ENCODE measurements around the gene NIPAL3.
"Not testable (repeated sequence)": the region's sequence is repeated elsewhere in the genome, so short reads cannot be mapped to it uniquely, and the experiment has no call there.

The NIPAL3 gene

DNA sequence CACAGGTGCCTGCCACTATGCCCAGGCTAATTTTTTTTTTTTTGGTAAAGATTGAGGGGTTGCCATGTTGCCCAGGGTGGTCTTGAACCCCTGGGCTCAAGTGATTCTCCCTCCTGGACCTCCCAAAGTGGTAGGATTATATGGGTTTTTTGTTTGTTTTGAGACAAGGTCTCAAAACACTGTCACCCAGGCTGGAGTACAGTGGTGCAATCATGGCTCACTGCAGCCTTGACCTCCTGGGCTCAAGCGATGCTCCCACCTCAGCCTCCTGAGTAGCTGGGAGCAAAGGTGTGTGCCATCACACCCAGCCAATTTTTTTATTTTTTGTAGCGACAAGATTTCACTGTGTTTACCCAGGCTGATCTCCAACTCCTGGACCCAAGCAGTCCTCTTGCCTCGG is 78.2 kb downstream of the NIPAL3 start:
- DNase-seq: no peak

DNA sequence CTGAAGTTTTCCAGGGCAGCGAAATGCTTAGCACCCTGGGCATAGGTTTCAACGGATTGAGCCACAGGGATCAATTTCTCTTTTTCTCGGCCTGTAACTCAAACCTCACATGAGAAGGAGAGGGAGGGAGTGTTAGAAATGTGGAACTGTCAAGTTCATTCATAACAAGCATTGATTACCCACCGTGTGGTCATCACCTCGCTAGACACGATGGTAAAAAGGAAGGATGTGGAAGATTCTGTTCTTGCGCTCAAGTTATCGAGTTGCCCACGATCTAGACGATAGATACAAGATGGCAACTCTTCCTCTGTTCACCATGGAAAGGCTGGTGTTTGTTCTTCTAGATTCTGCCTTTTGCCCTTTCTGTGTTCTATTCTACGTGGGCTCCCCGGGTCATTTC is 83.0 kb downstream of the NIPAL3 start:
- no peak for DNase-seq

DNA sequence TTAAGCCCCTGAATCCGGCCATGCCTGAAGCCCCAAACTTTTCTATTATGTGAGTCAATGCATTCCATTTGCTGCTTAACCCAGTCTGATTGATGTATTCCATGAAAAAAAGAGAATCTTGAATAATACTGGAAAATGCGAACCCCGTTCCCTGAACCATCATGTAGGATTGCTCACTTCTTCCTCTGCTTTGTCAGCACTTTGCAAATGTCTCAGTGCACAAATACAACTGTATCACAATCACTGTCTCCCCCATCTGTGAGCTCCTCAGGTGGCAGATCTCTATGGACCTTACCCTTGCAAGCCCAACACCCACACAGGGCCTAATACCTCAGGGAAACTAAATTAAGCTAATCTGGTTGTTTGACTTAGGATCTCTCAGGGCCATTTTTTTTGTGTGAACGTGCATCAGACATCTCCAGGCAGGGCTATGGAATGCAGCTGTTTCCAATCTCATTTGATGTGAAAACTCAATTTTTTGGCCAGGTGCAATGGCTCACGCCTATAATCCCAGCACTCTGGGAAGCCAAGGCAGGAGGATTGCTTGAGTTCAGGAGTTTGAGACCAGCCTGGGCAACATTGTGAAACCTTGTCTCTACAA is 84.9 kb downstream of the NIPAL3 start:
- no peak for DNase-seq

DNA sequence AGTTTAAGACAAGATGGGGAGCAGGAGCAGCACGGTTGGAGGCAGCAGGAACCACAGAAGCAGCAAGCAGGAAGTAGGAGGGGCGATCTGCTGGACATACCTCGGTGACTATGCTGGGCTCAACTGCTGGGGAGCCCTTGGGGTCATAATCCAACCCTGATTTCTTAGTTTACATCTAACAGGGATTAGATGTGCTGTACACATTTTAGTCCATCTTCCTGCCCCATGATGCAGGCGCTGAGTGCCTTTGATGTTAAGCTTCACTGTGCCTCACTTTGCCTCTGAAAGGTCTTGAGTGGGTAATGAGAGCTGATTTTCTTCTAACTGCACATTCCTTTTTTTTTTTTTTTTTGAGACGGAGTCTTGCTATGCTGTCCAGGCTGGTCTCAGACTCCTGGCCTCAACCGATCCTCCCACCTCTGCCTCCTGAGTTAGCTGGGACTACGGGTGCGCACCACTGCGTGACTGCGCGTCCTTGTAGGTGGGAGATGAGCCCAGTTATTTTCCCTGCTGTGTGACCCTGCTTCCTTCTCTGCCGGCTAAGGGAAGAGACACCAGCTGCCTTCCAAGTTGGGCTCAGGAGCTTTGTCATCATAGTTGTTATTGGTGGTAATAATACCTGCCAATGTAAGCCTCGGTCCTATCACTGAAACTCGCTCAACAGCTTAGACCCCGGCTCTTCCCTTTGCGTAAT is 85.9 kb downstream of the NIPAL3 start:
- no peak for DNase-seq

DNA sequence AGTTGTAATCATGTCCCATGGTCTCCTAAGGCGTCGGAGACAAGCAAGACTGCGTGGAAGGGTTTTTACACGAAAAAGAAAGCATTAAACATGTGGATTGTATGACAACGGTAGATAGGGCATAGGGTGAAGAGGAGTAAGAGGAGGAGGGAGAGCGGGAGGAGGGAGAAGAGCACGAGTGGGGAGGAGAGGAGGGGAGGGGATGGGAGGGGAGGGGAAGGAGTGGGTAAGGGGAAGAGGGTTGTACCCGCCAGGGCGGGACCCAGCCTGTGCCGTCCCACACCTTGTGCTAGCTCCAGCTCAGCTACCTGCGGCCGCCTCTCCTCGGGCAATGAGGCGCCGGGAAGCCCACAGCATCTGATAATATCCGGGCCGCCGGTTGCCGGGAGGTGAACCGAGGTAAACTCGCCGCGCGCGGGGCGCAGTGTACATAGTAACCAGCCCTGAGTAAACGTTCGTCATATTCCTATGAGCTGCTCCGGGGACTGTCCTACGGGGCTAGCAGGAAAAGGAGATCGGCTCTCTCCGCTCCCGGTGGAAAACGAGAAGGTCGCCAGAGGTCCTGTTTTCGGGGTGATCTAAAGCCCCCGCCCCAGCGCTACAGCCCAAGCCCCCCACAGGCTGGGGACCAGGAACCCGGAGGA is 86.6 kb downstream of the NIPAL3 start:
- peak; percentile 63 for DNase-seq

DNA sequence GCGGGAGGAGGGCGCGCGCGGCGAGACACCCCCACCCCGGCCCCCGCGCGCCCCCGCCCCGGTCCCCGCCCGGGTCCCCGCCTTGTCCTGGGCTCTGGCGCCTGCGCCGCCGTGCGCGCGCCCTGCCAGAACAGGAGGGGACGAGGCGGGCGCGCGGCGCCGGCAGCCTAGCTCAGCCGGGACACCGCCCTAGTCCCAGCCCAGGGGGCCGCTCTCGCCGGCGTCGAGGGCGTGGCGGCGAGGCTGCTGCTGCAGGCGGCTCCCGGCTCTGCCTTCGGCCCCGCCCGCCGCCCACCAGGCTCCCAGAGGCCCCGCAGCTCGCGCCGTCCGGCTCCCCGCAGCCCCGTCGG is 87.1 kb downstream of the NIPAL3 start, which contains the start of gene RCAN3:
Gene RCAN3 (plus strand): TSS at position 128 of the 350 bp plus-strand sequence. CDS start 11,537 bp downstream, outside the sequence.
- peak; percentile 85 for DNase-seq

DNA sequence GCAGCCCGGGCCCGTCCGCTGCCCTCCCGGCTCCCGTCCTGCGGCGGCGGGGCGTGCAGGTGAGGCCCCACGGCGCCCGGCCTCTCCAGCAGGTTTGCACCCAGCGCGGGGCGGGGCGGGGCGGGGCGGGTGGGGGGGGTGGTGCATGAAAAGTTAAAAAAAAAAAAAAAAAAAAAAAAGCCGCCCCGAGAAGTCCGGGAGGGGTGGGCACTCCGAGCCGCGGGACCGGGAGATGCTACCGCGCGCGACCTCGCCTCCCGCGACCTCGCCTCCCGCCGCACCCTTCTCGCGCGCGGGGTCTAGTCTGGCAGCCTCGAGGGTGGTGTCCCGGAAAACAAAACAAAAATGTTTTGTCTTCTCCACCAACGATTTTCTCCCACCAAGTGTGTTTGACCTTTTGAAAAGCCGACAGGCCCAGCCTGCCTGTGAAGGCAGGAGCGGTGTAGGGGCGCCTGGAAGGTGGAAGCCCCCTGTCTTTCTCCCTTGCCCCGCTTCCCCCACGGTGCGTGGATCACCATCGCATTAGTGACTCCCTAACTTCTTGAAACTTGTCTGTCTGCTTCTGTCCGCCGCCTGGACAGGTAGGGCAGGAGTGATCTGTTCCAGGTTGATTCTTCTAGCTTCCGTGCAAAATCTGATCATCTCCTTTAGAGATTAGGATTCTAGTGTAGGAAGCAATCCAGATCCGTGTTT is 87.6 kb downstream of the NIPAL3 start:
- no peak for DNase-seq

DNA sequence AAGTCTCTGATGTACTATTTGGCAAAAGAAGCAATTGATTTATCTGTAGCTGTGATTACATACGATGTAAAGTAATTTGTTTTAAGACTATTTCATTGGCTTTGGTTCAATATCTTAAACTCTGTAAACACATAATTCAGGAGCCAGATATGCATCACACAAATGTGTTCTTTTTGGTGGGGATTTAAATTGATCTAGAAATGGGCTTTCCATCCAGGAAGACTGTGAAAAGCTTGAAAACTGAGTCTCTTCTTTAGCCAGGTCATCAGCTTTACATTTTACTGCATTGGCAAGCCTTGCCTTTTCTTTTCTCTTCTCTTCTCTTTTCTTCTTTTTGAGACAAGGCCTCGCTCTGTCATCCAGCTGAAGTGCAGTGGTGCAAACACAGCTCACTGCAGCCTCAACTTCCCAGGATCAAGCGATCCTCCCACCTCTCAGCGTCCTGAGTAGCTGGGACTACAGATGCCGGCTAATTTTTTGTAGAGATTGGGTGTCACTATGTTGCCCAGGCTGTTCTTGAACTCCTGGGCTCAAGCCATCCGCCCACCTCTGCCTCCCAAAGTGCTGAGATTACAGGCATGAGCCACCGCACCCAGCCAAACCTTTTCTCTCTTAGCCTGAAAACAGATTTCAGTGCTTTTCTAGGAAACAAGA is 88.4 kb downstream of the NIPAL3 start:
- no peak for DNase-seq

DNA sequence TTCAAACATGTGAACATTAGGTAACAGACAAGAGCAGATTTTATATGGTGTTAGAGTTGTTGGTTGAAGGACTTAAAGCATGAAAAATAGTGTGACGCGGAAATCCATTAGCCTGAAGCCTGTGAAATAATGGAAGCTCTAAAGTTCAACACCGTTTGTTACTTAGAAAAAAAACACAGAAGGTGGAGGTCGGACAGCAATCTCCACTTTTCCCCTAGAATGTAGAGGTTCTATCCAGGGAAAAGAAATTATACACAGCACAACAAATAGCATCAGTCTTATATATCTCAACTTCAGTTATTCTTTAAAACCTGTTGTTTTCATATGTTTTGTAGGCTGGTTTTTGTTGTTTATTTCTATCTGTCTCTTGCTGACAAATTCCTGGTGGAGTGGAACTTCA is 89.0 kb downstream of the NIPAL3 start:
- no peak for DNase-seq

DNA sequence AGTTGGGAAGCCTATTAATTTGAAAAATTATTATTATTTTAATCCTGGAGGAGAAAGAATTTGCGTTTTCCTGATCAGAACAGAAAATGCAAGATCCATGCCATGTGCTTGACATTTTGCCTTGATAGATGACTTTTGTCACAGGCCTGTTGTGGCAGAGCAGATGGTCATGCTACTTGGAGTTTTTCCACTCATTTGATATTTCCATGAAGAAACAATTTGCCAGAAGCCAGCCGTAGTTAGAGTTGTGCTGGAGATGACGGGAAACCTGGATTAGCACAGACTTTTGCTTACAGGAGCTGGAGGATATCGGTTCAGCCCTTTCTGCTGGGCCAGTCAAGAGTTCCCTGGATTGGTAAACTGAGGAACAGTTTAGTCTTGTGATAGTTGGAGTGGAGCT is 90.2 kb downstream of the NIPAL3 start:
- no peak for DNase-seq

DNA sequence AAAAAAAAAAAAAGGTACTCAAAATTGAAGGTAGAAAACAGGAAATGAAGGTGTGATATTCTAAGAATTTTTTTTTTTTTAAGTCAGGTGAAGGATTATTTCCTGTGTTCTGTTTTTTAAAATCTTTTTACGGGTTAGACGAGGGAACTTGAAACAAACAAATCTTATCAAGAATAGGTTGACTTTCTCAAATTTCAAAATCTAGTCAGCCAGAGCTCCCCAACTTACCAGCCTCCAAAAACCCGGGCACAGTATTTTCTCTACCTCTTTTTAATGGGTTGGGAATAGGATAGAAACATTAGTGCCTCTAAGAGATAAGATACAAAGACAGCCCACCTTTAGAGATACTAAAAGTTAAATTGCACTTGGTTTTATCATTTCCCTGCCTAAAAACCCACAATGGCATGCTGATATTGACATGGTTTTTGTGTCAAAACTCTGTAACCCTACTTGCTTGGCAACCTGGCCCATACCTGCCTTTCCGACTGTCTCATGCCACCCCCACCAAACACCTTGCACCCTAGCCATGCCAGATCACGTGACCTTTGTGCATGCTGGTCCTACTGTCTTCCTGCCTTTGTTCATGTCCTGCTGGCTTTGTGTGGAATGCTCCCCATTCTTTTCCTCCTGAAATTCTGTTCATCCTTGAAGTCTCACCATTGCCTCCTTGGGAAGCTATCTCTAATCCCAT is 91.2 kb downstream of the NIPAL3 start:
- no peak for DNase-seq

DNA sequence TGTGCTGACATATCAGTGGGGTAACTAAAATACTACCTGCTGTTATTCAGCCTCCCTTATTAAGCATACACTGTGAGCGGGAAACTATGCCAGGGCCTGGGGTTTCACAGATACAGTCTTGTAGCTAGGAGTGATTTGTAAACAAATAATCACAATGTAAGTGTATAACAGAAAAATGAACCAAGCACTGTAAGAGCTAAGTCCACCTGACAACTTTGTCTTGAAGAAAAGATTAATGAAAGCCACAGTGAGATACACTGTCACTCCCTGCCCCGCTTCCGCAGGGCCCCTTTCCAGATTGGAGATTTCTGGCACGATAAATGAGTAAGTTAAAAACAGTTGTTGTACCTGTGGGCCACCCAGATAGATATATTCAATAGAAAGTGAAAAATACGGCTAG is 91.8 kb downstream of the NIPAL3 start:
- DNase-seq: no peak

DNA sequence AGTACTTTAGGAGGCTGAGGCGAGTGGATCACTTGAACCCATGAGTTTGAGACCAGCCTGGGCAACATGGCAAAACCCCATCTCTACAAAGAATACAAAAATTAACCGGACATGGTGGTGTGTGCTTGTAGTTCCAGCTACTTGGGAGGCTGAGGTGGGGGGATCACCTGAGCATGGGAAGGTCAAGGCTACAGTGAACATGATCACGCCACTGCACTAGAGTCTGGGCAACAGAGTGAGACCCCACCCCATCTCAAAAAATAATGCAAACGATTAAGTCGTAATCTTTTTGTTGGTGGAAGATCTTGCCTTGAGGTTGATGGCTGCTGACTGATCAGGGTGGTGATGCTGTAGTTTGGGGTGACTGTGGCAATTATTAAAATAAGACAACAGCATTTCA is 93.3 kb downstream of the NIPAL3 start:
- DNase-seq: no peak

DNA sequence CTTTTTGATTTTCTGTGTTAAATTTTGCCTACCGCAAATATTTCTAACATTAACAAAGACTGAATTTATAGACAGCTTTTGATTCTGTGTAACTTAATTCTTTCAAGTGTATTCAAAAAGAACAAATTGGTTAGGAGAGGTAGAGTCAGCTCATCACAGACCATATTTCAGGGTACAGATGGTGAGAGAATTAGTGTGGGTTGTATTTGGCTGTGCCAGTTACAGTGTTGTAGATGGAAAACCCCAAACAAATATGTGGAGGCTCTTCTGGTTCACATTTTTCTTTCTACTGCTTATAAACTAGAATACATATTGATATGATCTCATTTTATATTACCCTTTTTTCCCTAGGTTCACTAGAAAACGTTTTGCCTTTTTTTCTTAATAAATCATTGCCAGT is 98.1 kb downstream of the NIPAL3 start:
- DNase-seq: no peak

DNA sequence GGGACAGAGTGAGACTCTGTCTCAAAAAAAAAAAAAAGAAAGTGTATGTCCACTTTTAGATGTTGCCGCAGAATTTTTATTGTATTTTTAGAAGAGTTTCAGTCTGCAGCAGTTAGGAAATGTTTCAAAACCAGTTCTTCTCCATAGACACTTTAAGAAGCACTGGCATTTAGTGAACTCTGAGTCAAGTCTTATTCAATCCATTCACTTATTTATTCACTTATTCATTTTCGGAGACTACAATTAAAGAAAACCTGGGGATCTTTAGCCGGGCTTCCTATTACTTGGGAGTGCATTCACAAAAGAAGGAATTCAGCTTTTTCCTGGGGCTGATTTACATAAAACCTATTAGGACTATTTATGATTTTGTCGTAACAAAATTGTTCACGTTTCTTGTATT is 99.3 kb downstream of the NIPAL3 start:
- no peak for DNase-seq

DNA sequence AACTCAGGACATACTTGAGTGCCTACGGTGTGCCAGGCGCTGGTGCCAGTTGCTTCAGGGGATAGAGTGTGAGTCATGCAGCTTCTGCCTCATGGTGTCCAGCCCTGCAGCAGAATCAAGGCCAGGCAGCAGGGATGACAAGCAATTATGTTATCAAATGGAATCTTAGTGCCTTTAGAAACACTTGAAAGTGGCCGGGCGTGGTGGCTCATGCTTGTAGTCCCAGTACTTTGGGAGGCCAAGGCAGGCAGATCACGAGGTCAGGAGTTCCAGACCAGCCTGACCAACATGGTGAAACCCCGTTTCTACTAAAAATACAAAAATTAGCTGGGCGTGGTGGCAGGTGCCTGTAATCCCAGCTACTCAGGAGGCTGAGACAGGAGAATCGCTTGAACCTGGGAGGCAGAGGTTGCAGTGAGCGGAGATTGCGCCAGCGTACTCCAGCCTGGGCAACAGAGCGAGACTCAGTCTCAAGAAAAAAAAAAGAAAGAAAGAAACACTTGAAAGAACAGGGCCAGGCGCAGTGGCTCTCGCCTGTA is 100.1 kb downstream of the NIPAL3 start:
- DNase-seq: not testable (repeated sequence)

DNA sequence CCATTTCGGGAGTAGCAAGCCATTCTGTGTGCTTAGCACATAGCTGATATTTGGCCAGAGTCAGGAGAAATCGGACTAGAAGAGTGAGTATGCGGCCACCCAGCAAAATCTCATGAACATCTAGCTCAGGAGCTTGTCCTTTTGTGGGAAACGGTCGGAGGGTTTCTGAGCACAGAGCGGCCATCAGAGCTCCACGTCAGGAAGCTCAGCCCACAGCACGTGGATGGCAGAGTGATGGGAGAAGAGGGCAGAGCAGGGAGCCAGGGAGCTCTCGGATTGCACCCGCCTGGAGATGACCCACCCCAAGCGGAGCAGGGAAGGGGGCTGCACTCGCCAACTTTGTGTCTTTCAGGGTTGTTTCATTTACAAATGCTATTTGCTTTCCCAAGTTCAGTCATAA is 100.9 kb downstream of the NIPAL3 start:
- no peak for DNase-seq

DNA sequence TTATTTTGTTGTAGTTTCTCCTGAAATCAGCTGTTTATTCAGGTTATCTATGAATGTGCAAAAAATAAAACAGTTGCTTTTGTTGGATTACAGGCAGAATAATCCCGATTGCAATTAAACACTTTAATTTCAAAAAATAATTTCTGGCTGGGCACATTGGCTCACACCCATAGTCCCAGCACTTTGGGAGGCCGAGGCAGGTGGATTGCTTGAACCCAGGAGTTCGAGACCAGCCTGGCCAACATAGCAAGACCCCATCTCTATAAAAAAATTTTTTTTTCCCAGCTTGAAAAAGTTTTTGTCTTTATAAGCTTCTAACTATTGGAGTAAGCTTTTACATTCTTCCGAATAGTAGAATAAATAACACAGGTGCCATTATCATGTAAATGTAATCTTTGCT is 102.3 kb downstream of the NIPAL3 start:
- no peak for DNase-seq

DNA sequence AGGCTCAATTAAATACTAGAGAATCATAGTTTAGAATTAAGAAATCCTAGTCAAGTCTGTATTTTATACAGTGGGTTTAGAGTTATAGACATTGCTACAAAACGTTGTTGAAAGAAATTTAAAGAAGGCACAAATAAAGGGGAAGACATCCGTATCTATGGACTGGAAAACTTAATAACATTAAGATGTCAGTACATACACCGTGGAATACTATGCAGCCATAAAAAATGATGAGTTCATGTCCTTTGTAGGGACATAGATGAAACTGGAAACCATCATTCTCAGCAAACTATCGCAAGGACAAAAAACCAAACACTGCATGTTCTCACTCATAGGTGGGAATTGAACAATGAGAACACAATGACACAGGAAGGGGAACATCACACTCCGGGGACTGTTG is 104.7 kb downstream of the NIPAL3 start:
- DNase-seq: not testable (repeated sequence)

Data from left hindlimb (tissue), 1 donor.